Cardiac muscle cell (in vitro differentiated cells and primary cell): Measurements from ENCODE around the gene FOXB1. TPM values are rescaled to one million over a fixed set of nuclear protein-coding genes. Genes with fewer than 3 reads are reported as not detected.

Experiments used
- DNase-seq, 2 donors: peaks; one replicate each; pipeline versions ENCODE4 v3.0.0 to v3.0.0-alpha.2; 2010 to 2017; ENCODE audit warnings: low read depth in 1 of 2, low spot score in 1 of 2
- H3K27ac ChIP-seq: fragments of 200-600 bp; sonication (generic); 2 replicates; pipeline ENCODE4 v1.5.1; 2016
- H3K27me3 ChIP-seq: fragments of 200-600 bp; sonication (generic); 2 replicates; pipeline ENCODE4 v1.6.0; 2016; ENCODE audit warnings: control low read depth
- H3K36me3 ChIP-seq: fragments of 200-600 bp; sonication (generic); 2 replicates; pipeline ENCODE4 v1.5.1; 2016; ENCODE audit warnings: control low read depth
- H3K4me1 ChIP-seq: fragments of 200-600 bp; sonication (generic); 2 replicates; pipeline ENCODE4 v1.8.1; 2017; ENCODE audit warnings: low read depth, mild to moderate bottlenecking, mixed run types
- H3K4me3 ChIP-seq: fragments of 200-600 bp; sonication (generic); 2 replicates; pipeline ENCODE4 v1.5.1; 2016; ENCODE audit warnings: mild to moderate bottlenecking
- H3K9me3 ChIP-seq: fragments of 200-600 bp; sonication (generic); 2 replicates; pipeline ENCODE4 v1.5.1; 2017; ENCODE audit warnings: low read depth, mild to moderate bottlenecking, control low read depth
- polyA plus RNA-seq: library from polyadenylated mRNA; unstranded; fragments of >200 nt; fragmentation: Nextera tagmentation; extraction: Ambion mirVana; gene quantifications from 2 replicates; pipeline ENCODE4 v1.2.1, GENCODE V29; 2016
- total RNA-seq: library from RNA; depleted of rRNA; stranded (reverse); fragments of >200 nt; gene quantifications from 2 replicates; pipeline ENCODE4 v1.2.3, GENCODE V29; 2016
- TF ChIP-seq, protein P1 (sequence below): IDR thresholded peaks from 2 replicates; pipeline ENCODE4 v1.5.1; 2012; ENCODE audit warnings: low read depth, mild to moderate bottlenecking, low read length

Gene FOXB1
- total RNA-seq (not detected in 2 replicates), polyA plus RNA-seq (not detected in 2 replicates)

DNA sequence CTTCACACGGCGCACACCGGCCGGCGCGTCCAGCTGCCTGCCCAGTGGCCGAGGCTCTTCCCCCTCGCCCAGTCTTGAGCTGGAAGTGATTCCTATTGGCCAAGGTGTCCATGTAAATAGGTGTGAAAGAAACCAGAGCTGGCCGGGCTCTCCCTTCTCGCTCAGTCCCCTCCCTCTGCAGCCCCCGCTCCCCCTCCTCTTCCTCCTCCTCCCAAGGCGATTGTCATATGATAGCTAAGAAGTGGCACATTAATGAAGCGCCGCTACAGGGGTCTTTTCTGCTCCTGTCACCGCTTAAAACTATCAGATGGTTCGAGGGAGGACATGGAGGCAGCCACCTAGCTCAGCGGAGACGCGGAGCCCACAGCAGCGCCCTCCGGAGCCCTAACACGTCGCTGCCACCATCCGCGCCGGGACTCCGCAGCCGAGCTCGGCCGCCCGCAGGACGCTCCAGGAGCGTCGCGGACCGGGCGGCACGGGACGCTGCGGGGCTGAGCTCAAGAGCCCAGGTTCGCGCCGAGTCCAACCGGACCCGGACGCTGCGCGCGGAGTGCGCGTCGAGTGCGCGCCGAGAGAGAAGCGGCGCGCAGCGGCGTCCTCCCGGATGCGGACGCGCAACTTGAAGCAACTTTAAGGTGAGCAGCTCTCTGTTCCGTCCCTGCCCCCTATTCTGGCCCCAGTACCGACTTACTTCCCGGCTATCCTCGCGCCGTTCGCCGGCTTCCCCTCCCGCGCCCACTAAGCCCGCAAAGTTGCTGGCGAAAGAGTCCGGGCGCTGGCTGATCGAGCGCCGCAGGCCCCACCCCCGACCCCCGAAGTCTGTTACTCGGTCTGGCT, at the start of gene FOXB1:
Gene FOXB1, plus strand, starts transcription at position 303 of the 837 bp plus-strand sequence. CDS start 653 bp downstream, outside the sequence.
- no peak within 1 kb of the TSS for H3K27ac ChIP-seq
- H3K27me3 ChIP-seq = peaks cover 100% of the 10 kb centered on the region
- no peaks in the 10 kb centered on the region for H3K9me3 ChIP-seq
- H3K36me3 ChIP-seq = no peaks in the 10 kb centered on the region
- peaks cover 11% of the 10 kb centered on the region for H3K4me1 ChIP-seq
- TF ChIP-seq, protein P1, sequence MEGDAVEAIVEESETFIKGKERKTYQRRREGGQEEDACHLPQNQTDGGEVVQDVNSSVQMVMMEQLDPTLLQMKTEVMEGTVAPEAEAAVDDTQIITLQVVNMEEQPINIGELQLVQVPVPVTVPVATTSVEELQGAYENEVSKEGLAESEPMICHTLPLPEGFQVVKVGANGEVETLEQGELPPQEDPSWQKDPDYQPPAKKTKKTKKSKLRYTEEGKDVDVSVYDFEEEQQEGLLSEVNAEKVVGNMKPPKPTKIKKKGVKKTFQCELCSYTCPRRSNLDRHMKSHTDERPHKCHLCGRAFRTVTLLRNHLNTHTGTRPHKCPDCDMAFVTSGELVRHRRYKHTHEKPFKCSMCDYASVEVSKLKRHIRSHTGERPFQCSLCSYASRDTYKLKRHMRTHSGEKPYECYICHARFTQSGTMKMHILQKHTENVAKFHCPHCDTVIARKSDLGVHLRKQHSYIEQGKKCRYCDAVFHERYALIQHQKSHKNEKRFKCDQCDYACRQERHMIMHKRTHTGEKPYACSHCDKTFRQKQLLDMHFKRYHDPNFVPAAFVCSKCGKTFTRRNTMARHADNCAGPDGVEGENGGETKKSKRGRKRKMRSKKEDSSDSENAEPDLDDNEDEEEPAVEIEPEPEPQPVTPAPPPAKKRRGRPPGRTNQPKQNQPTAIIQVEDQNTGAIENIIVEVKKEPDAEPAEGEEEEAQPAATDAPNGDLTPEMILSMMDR = no peak
- H3K4me3 ChIP-seq = peak within 1 kb of the TSS; percentile 40
- peak in 1 of 2 donors; percentile 72 for DNase-seq

DNA sequence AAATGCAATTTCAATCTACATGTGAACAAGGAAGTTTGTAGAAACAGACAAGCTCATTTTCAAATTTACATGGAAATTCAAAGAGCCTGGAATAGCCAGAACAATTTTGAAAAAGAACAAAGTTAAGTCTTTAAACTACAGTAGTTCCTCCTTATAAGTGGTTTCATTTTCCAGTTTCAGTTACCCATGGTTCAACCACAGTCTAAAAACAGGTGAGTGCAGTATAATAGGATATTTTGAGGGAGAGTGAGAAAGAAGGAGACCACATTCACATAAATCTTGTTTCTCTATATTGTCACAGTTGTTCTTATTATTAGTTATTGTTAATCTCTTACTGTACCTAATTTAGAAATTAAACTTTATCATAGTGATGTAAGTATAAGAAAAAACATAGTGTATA, 45.8 kb upstream of the FOXB1 start:
- Histone ChIP-seq H3K27me3 (no peaks in the 10 kb centered on the region), H3K36me3 (no peaks in the 10 kb centered on the region), H3K27ac (no peak overlapping the region), H3K9me3 (no peaks in the 10 kb centered on the region), H3K4me1 (no peaks in the 10 kb centered on the region), H3K4me3 (no peak overlapping the region)
- TF ChIP-seq, protein P1 = no peak
- no peak for DNase-seq

DNA sequence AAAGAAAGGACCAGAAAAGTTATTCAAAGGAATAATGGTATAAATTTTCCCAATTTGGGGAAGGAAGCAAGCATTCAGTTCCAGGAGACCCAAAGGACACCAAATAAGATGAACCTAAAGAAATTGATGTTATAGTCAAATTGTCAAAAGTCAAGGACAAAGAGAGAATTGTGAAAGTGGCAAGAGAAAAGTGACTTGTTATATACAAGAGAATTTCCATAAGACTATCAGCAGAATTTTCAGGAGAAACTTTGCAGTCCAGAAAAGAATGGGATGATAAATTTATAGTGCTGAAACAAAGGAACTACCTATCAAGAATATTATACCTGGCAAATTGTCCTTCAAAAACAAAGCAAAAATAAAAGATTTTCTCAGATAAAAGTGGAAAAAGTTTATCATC, 43.8 kb upstream of the FOXB1 start:
- Histone ChIP-seq H3K4me3 (no peak overlapping the region), H3K4me1 (no peaks in the 10 kb centered on the region), H3K36me3 (no peaks in the 10 kb centered on the region), H3K27me3 (no peaks in the 10 kb centered on the region), H3K9me3 (no peaks in the 10 kb centered on the region), H3K27ac (no peak overlapping the region)
- TF ChIP-seq, protein P1 = no peak
- DNase-seq = no peak

DNA sequence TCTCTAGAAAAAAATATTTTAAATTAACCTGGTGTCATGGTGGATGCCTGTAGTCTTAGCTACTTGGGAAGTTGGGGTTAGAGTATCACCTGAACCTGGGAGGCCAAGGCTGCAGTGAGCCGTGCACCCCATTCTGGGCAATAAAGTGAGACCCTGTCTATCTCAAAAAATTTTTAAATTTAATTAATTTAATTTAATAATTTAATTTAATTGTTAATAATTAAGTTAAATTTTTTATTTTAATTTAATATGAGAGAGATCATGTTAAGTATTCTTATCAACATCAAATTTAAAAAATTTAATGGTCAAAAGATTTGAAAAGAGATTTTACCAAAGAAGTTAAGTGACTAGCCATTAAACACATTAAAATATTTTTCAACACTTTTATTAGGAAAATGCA, 40.8 kb upstream of the FOXB1 start:
- Histone ChIP-seq H3K4me3 (no peak overlapping the region), H3K27me3 (no peaks in the 10 kb centered on the region), H3K9me3 (no peaks in the 10 kb centered on the region), H3K36me3 (no peaks in the 10 kb centered on the region), H3K27ac (no peak overlapping the region), H3K4me1 (no peaks in the 10 kb centered on the region)
- TF ChIP-seq, protein P1 = no peak
- DNase-seq = no peak

DNA sequence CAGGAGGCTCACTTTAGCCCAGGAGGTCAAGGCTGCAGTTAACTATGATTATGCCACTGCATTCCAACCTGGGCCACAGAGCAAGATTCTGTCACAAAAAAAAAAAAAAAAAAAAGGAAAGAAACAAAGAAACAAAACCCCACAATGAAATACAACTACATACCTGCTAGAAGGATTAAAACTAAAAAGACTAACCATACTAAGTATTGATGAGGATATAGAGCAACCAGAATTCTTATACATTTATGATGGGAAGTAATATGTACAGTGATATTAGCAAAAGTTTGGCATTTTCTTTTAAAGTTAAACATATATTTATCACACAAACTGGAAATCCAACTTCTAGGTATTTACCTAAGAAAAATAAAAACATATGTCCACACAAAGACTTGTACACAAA, 40.2 kb upstream of the FOXB1 start:
- Histone ChIP-seq H3K4me3 (no peak overlapping the region), H3K36me3 (no peaks in the 10 kb centered on the region), H3K9me3 (no peaks in the 10 kb centered on the region), H3K27ac (no peak overlapping the region), H3K4me1 (no peaks in the 10 kb centered on the region), H3K27me3 (no peaks in the 10 kb centered on the region)
- TF ChIP-seq, protein P1 = no peak
- no peak for DNase-seq
